ENCODE data around the gene AREL1.
"Not testable (repeated sequence)": the region's sequence is repeated elsewhere in the genome, so short reads cannot be mapped to it uniquely, and the experiment has no call there.

The AREL1 gene, protein sequence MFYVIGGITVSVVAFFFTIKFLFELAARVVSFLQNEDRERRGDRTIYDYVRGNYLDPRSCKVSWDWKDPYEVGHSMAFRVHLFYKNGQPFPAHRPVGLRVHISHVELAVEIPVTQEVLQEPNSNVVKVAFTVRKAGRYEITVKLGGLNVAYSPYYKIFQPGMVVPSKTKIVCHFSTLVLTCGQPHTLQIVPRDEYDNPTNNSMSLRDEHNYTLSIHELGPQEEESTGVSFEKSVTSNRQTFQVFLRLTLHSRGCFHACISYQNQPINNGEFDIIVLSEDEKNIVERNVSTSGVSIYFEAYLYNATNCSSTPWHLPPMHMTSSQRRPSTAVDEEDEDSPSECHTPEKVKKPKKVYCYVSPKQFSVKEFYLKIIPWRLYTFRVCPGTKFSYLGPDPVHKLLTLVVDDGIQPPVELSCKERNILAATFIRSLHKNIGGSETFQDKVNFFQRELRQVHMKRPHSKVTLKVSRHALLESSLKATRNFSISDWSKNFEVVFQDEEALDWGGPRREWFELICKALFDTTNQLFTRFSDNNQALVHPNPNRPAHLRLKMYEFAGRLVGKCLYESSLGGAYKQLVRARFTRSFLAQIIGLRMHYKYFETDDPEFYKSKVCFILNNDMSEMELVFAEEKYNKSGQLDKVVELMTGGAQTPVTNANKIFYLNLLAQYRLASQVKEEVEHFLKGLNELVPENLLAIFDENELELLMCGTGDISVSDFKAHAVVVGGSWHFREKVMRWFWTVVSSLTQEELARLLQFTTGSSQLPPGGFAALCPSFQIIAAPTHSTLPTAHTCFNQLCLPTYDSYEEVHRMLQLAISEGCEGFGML

DNA sequence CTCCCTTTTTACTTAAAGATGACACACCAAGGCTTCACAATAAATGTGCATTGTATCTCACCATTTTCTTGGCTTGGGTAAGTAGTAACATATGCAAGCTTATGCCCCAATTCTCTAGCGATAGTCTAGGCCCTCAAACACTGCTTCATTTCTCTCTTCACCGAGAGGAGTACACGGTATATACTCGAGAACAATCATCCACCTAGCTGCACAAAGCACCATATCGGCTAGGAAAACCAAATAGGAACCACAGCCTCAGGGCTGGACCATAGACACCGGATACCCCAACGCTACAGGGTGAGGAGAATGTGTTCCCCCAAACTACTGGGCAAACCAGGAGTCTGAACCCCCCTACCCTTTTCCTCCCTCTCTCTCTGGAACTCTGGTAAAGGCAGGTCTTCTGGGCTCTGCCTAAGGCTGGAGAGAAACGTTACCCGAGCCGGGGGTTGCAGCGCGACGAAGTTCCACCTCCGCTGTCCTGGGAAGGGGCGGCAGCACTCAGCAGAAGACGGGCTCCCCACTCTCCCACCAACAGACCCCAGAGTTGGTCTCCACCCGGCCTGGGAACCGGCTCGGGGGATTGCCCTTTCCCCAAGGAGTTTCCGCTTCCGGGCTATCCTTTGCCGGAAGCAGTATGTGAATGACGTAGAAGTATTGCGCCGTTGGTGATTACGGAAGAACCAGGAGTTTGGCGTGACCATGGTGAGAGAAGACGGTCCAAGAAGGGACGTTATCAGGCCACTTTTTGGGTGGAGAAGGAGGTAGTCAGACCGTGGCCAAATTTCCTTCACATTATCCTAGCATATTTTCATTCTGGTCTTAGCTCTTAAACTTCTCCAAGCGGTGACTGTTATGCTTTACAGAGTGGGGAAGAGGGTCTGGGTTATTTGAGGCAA is at the start of gene AREL1, which contains the start of gene FCF1:
AREL1 (minus strand) TSS at position 582 of the 896 bp plus-strand sequence. CDS start 27,465 bp downstream, outside the sequence.
FCF1 (plus strand) TSS at position 646 of the 896 bp plus-strand sequence; CDS start at position 700, 54 bp downstream.
- DNase-seq (ENCODE audit: low read depth in 2 of 3, low spot score in 1 of 3) = peak; percentile 63 to 75 (median 66)

GRCh38 chr14:74758505-74758904 is 45.6 kb upstream of the AREL1 start:
- not testable (repeated sequence) for DNase-seq (ENCODE audit: low read depth in 2 of 3, low spot score in 1 of 3)

- DNase-seq (ENCODE audit: low read depth in 2 of 3, low spot score in 1 of 3) = no peak
Observed at GRCh38 chr14:74756326-74756725, 43.4 kb upstream of the AREL1 start.

DNA sequence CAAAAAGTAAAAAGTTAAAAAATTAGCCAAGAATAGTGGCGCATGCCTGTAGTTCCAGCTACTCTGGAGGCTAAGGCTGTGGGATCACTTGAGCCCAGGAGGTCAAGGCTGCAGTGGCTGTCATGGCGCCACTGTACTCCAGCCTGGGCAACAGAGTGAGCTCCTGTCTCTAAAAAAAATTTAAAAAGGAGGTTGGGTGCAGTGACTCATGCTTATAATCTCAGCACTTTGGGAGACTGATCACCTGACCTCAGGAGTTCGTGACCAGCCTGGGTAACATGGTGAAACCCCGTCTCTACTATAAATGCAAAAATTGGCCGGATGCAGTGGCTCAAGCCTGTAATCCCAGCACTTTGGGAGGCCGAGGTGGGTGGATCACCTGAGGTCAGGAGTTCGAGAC is 42.0 kb upstream of the AREL1 start:
- DNase-seq (ENCODE audit: low read depth in 2 of 3, low spot score in 1 of 3) = no peak

DNA sequence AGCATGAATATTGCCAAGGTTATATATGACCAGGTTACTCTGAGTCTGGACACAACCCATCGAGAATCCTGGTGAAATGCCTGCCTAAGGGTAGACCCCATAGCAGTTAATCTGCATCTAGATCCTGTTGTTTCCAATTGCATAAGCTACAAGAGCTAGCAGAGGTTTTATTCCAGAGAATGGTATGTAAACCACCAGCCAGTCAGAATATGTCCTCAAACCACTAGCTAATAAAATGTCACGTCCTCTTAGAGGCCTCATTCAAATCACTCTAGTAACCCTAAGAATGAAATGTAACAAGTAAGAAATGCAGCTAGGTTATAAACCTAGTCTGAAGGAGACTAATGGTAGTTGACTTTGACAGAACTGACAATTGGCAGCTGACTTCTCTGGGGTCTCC is 41.3 kb upstream of the AREL1 start:
- no peak for DNase-seq (ENCODE audit: low read depth in 2 of 3, low spot score in 1 of 3)

DNA sequence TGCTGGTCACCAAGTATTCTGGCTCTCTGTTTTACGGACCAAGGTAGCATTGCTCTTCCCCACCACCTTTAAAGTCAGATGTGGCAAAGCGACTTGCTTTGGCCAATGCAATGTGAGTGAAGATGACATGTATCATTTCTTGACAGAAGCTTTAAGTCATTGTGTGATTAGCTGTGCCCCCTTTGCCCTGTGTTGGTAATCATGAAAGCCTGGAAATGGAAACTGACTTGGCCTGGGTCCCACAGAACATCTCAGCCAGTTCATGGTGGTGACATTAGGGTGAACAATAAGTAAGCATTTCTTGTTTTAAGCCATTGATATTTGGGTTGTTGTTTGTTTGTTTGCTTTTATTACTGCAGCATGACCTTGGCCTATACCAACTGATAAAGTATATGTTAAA is 34.4 kb upstream of the AREL1 start:
- DNase-seq (ENCODE audit: low read depth in 2 of 3, low spot score in 1 of 3) = no peak

DNA sequence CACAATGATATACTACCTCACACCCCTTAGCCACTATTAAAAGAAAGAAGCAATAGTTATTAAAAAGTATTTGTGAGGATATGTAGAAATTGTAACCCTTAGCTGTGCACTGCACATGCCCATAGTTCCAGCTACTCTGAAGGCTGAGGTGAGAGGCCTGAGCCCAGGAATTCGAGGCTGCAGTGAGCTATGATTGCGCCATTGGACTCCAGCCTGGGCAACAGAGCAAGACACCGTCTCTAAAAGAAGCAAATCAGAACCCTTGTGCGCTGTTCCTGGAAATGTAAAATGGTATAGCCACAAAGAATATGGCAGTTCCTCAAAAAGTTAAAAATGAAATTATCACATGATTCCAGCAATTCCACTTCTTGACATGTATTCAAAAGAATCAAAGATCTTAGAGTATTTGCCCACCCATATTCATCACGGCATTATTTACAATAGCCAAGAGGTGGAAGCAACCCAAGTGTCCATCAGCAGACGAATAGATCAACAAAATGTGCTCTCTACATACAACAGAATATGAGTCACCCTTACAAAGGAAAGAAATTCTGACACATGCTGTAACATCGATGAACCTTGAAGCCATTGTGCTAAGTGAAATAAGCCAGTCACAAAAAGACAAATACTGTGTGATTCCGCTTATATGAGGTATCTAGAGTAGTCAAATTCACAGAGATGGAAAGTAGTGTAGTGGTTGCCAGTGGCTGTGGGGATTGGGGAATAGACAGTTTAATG is 26.6 kb upstream of the AREL1 start:
- no peak for DNase-seq (ENCODE audit: low read depth in 2 of 3, low spot score in 1 of 3)

DNA sequence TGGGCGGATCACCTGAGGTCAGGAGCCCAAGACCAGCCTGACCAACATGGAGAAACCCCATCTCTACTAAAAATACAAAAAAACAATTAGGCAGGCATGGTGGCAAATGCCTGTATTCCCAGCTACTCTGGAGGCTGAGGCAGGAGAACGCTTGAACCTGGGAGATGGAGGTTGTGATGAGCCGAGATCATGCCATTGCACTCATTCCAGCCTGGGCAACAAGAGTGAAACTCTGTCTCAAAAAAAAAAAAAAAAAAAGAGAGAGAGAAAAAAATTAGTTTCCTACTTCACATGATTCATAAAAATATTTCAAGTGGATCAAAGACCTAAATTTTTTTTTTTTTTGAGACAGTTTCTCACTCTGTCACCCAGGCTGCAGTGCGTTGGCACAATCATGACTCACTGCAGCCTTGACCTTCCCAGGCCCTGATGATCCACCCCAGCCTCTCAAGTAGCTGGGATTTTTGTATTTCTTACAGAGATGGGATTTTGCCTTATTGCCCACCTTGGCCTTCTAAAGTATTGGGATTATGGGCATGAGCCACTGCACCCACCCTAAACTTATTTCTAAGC is 25.0 kb upstream of the AREL1 start:
- no peak for DNase-seq (ENCODE audit: low read depth in 2 of 3, low spot score in 1 of 3)

- no peak for DNase-seq (ENCODE audit: low read depth in 2 of 3, low spot score in 1 of 3)
Observed at GRCh38 chr14:74735125-74735524, 22.2 kb upstream of the AREL1 start.

DNA sequence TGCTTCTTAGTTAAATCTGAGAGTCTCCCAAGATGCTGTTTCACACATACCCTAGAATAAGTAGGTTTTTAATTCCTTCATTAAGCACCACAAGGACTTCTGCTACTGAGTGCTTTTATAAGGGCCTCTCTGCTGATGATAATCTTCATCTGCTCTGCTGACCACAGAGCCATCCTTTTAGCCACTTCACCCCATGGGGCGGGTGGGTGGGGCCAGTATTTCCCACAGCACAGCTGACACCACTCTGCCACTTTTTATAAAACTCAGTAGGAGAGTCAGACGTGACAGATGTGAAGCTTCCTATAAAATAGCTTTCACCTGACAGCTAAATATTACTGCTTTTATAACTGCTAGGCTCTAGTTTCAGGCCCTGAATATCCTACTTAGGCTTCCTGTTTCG is 20.3 kb upstream of the AREL1 start:
- no peak for DNase-seq (ENCODE audit: low read depth in 2 of 3, low spot score in 1 of 3)

DNA sequence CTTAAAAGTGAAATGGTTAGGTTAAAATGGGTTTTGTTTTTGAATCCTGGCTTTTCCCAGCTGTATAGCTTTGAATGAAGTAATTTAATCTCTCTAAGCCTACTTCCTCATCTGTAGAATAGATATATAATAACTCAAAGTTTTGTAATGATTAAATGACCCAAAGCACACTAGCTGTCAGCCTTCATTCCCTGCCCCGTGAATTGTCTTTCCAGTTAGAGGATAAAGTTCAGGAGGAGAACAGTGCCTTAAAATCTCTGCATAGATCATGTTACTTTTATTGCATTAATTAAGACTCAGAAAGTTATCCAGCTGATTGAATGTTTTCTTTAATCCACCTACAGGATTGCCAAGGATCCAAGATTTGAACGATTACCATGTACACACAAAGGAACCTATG is 19.5 kb upstream of the AREL1 start:
- DNase-seq (ENCODE audit: low read depth in 2 of 3, low spot score in 1 of 3) = no peak

DNA sequence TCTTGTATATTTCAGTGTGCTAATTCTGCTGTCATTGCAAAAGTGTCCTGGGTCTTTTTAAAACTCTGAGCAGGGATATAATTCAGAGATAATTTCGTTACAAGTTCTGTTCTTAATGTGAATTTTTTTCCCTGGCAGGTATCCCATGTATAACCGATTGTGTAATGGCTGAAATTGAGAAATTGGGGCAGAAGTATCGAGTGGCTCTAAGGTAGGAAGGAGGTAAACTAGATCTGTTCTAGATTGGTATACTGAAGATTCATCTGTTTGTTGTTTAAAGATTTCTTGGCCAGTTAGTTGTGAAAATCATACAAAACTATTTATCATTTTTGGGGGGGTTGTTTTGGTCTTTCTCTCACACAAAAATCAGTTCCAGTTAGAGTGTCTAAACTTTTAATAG is 10.3 kb upstream of the AREL1 start:
- no peak for DNase-seq (ENCODE audit: low read depth in 2 of 3, low spot score in 1 of 3)

GRCh38 chr14:74720526-74720925 is 7.6 kb upstream of the AREL1 start:
- no peak for DNase-seq (ENCODE audit: low read depth in 2 of 3, low spot score in 1 of 3)

DNA sequence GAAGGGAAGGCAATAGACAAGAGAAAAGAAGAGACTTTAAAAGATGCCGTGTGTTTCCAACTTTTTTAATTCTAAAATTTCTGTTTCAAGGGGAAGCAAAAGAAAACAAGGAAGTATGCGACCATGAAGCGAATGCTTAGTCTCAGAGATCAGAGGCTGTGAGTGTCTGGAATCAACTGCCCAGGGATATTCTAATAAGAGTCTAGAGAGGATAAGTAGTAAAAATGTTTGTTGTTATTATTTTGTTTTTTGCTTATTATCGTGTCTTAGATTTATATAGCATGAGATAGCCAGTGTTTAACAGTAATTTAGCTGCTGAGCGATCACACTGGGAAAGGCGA is 485 bp upstream of the AREL1 start:
- DNase-seq (ENCODE audit: low read depth in 2 of 3, low spot score in 1 of 3) = no peak

GRCh38 chr14:74711651-74712050 is 1.2 kb downstream of the AREL1 start:
- DNase-seq (ENCODE audit: low read depth in 2 of 3, low spot score in 1 of 3) = no peak

DNA sequence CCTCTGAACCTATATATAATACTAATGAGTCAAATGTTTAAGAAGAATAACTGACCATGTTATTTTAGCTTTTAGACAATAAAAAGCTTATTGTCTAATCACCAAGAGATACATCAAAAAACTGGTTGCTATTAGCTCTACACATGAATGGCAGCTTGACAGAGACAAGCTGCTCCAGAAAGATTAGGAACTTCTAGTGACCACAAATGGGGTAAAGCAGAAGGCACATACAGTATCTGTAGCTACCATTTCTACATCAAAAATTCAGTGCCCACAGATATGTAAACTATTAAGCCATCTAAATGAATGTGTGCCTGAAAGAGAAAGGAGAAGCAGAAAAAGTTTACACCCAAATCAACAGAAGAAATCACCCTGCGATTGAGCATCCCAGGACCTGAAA is 2.4 kb downstream of the AREL1 start:
- no peak for DNase-seq (ENCODE audit: low read depth in 2 of 3, low spot score in 1 of 3)

DNA sequence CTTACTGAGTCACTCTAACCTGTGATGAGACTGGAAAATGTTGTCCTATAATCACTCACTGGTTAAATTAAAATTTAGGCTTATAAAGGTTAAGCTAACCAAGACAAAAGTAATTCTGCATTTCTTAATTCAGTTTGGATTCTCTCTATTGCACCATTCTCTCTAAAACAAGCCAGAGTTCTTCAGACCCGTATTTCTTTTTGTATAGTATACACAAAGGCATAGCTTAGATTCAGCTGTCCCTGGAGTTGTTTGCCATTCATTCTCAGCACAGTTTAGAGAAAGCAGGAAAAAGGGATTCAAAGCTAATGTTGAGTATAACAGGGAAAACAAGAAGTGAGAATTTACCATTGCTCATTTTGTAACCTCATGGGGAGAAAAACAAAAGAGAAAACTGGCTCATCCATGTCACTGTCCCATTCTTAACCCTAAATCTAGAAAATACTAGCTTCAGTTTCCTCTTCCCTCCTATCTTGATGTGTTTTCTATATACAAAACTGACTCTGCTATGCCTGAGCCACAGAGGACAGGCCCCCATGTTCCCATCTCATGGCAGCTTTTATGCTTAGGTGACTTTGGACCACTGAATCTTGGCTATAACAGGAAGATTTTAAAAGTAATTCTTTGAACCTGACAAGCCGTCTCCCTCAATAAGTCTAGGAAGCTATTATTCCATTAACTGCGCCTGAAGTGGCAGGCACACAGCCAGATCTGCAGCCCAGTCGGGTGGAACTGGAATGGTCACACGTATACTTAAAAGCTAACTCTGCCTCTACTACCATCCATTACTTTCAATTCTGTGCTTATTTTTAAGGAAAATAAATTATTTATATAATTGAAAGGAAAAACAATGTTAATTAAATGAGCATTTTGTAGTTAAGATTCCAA is 7.0 kb downstream of the AREL1 start:
- DNase-seq (ENCODE audit: low read depth in 2 of 3, low spot score in 1 of 3) = no peak

- DNase-seq (ENCODE audit: low read depth in 2 of 3, low spot score in 1 of 3) = no peak
Observed at GRCh38 chr14:74704656-74705055, 8.2 kb downstream of the AREL1 start.

GRCh38 chr14:74703043-74703442 is 9.8 kb downstream of the AREL1 start:
- DNase-seq (ENCODE audit: low read depth in 2 of 3, low spot score in 1 of 3) = no peak
